HepG2 (cell line): ENCODE results near the gene SERTAD2. TPM values are rescaled to one million over a fixed set of nuclear protein-coding genes. Genes with fewer than 3 reads are reported as not detected.
A peak's percentile ranks its signal among the peaks of the same experiment; 100 is the strongest.

Source experiments
- CEBPG ChIP-seq: IDR thresholded peaks from 2 replicates; pipeline ENCODE4 v1.6.1; 2016
- CENPT ChIP-seq: sonication (generic); formaldehyde crosslinking; IDR thresholded peaks from 2 replicates; pipeline ENCODE4 v1.8.0; 2022; ENCODE audit warnings: low read depth, mild to moderate bottlenecking, moderate library complexity, missing genetic modification reagents
- HOXA3 ChIP-seq: sonication (generic); formaldehyde crosslinking; IDR thresholded peaks from 2 replicates; pipeline ENCODE4 v1.5.0; 2020; ENCODE audit warnings: missing genetic modification reagents
- HOXD1 ChIP-seq: sonication (generic); formaldehyde crosslinking; IDR thresholded peaks from 2 replicates; pipeline ENCODE4 v1.5.0; 2020; ENCODE audit warnings: missing genetic modification reagents
- KLF11 ChIP-seq: IDR thresholded peaks from 2 replicates; pipeline ENCODE4 v1.6.1; 2016; ENCODE audit warnings: missing compliant biosample characterization
- MAZ ChIP-seq, 2 experiments: sonication (generic) in 1 of 2; formaldehyde crosslinking in 1 of 2; IDR thresholded peaks; 2 replicates each; pipeline versions ENCODE4 v1.5.0 to v1.6.1; 2012 to 2020; ENCODE audit warnings: low read depth in 2 of 2, mild to moderate bottlenecking in 2 of 2, borderline replicate concordance in 1 of 2, improper control_type of control experiment in 1 of 2, low read length in 1 of 2, missing genetic modification reagents in 1 of 2, moderate library complexity in 1 of 2
- MTF1 ChIP-seq: sonication (generic); formaldehyde crosslinking; IDR thresholded peaks from 2 replicates; pipeline ENCODE4 v1.5.0; 2020; ENCODE audit warnings: missing genetic modification reagents
- NFE2 ChIP-seq: sonication (generic); formaldehyde crosslinking; IDR thresholded peaks from 2 replicates; pipeline ENCODE4 v1.4.0; 2020; ENCODE audit warnings: missing genetic modification reagents
- RBM22 ChIP-seq: fragments of 200-400 bp; formaldehyde crosslinking; optimal IDR thresholded peaks from 2 replicates; pipeline ENCODE3; 2017; ENCODE audit warnings: mild to moderate bottlenecking, low read length, moderate library complexity
- SALL2 ChIP-seq: sonication (generic); formaldehyde crosslinking; IDR thresholded peaks from 2 replicates; pipeline ENCODE4 v1.8.1; 2023; ENCODE audit warnings: mild to moderate bottlenecking, missing genetic modification reagents, inconsistent platforms
- SIX1 ChIP-seq: sonication (generic); formaldehyde crosslinking; IDR thresholded peaks from 2 replicates; pipeline ENCODE4 v1.4.0; 2020; ENCODE audit warnings: missing genetic modification reagents, borderline replicate concordance
- TAF15 ChIP-seq: fragments of 200-400 bp; formaldehyde crosslinking; IDR thresholded peaks from one replicate; pipeline ENCODE4 v1.6.1; 2018; ENCODE audit warnings: mild to moderate bottlenecking, low read depth, low read length; ENCODE audit not compliant: poor library complexity, severe bottlenecking
- YEATS2 ChIP-seq: sonication (generic); formaldehyde crosslinking; IDR thresholded peaks from 2 replicates; pipeline ENCODE4 v1.4.0; 2020; ENCODE audit warnings: missing genetic modification reagents, borderline replicate concordance
- ZNF333 ChIP-seq: sonication (generic); formaldehyde crosslinking; IDR thresholded peaks from 2 replicates; pipeline ENCODE4 v1.4.0; 2020; ENCODE audit warnings: mild to moderate bottlenecking, missing genetic modification reagents, borderline replicate concordance
- ZNF34 ChIP-seq: sonication (generic); formaldehyde crosslinking; IDR thresholded peaks from 2 replicates; pipeline ENCODE4 v1.4.0; 2020; ENCODE audit warnings: mild to moderate bottlenecking, missing genetic modification reagents, borderline replicate concordance
- ZNF501 ChIP-seq: sonication (generic); formaldehyde crosslinking; IDR thresholded peaks from 2 replicates; pipeline ENCODE4 v1.5.1; 2020; ENCODE audit warnings: mild to moderate bottlenecking, moderate library complexity, missing genetic modification reagents
- ZNF746 ChIP-seq: sonication (generic); formaldehyde crosslinking; IDR thresholded peaks from 2 replicates; pipeline ENCODE4 v1.8.0; 2022; ENCODE audit warnings: mild to moderate bottlenecking, missing genetic modification reagents
- polyA plus RNA-seq, 8 experiments: library from polyadenylated mRNA; depleted of rRNA in 3 of 8; stranded (reverse) in 7 of 8; unstranded in 1 of 8; fragments of >200 nt; fragmentation: Illumina TruSeq in 4 of 8; extraction: Trizol in 4 of 8; gene quantifications; 2 replicates each; pipeline versions ENCODE4 v1.2.1 to v1.2.3, GENCODE V29; 2011 to 2016; ENCODE audit warnings: low read depth in 4 of 8, missing spikeins in 1 of 8, mixed read lengths in 1 of 8; ENCODE audit not compliant: insufficient read depth in 1 of 8
- total RNA-seq, 5 experiments: library from RNA; depleted of rRNA; stranded (reverse); fragments of >200 nt; fragmentation: Illumina TruSeq; extraction: Trizol; gene quantifications; 2 replicates each; pipeline ENCODE4 v1.2.3, GENCODE V29; 2016; ENCODE audit warnings: low read depth in 1 of 5
- TF ChIP-seq, protein P1 (sequence below): sonication (generic); formaldehyde crosslinking; IDR thresholded peaks from 2 replicates; pipeline ENCODE4 v1.5.0; 2020; ENCODE audit warnings: mild to moderate bottlenecking, missing genetic modification reagents
- TF ChIP-seq, protein P2 (sequence below), 2 experiments: fragments of 450-650 bp in 1 of 2; sonication (generic) in 1 of 2; formaldehyde crosslinking; IDR thresholded peaks; 2 replicates each; pipeline versions ENCODE4 v1.5.0 to v1.8.0; 2020 to 2022; ENCODE audit warnings: mild to moderate bottlenecking in 1 of 2, missing genetic modification reagents in 1 of 2
- TF ChIP-seq, protein P3 (sequence below): sonication (generic); formaldehyde crosslinking; IDR thresholded peaks from 2 replicates; pipeline ENCODE4 v1.8.1; 2022; ENCODE audit warnings: mild to moderate bottlenecking, missing genetic modification reagents
- TF ChIP-seq, protein P4 (sequence below): sonication (generic); formaldehyde crosslinking; IDR thresholded peaks from 2 replicates; pipeline ENCODE4 v1.8.0; 2022; ENCODE audit warnings: missing genetic modification reagents, low read depth, mild to moderate bottlenecking, borderline replicate concordance
- TF ChIP-seq, protein P5 (sequence below): sonication (generic); formaldehyde crosslinking; IDR thresholded peaks from 2 replicates; pipeline ENCODE4 v1.8.1; 2023; ENCODE audit warnings: missing genetic modification reagents, mild to moderate bottlenecking, borderline replicate concordance
- TF ChIP-seq, protein P6 (sequence below): sonication (generic); formaldehyde crosslinking; IDR thresholded peaks from 2 replicates; pipeline ENCODE4 v1.5.0; 2020; ENCODE audit warnings: missing genetic modification reagents

SERTAD2 gene
- total and polyA plus RNA-seq, 2 of the 13 experiments (the other 11 are each of a cell fraction or from before 2014, with no cell fraction given), result 6.7 to 22.6 TPM

DNA sequence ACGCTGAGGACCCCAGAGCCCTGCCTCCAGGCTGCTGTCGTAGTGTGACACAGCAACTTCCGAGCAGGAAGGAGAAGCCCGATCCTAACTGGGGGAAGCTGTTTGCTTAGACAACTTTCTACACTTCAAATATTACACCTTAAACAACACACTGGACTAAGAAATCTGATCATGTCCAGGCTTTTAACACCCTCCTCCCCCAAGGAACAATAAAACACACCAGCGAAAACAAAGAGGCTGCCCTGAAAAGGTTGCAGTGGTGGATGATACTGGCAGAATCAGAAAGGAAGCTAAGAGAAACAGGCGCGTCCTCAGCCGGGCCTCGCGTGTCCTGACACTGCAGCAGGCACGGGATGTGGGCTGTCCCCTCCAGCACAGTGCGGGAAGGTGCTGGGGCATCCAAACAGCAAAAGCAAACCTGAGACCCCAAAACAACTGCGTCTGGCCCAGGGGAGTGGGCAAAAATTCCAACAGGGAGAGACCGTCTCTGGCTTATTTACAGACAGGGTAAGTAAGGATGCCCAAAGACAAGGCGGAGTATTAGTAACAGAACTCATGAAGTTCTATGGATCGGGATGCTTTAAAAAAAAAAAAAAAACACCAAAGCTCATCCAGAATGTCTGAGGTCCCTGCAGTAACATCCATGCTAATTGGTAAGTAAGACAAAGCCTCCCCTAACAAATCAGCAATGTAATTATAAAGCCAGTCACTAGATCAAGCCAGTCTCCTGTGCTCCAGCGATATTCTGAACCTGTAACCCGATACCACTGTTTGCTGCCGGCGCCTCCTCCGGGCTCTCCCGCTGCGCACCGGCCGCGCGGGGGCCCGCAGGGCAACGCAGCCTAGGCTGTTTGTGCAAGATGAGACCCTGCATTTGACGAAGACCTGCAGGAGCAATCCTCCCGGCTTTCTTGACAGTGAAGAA lies 9.0 kb downstream of the SERTAD2 start (continued):
- TF ChIP-seq, protein P1, sequence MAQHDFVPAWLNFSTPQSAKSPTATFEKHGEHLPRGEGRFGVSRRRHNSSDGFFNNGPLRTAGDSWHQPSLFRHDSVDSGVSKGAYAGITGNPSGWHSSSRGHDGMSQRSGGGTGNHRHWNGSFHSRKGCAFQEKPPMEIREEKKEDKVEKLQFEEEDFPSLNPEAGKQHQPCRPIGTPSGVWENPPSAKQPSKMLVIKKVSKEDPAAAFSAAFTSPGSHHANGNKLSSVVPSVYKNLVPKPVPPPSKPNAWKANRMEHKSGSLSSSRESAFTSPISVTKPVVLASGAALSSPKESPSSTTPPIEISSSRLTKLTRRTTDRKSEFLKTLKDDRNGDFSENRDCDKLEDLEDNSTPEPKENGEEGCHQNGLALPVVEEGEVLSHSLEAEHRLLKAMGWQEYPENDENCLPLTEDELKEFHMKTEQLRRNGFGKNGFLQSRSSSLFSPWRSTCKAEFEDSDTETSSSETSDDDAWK, result no peak
- no peak for TF ChIP-seq CENPT
- no peak for TF ChIP-seq MTF1
- TF ChIP-seq, protein P2, sequence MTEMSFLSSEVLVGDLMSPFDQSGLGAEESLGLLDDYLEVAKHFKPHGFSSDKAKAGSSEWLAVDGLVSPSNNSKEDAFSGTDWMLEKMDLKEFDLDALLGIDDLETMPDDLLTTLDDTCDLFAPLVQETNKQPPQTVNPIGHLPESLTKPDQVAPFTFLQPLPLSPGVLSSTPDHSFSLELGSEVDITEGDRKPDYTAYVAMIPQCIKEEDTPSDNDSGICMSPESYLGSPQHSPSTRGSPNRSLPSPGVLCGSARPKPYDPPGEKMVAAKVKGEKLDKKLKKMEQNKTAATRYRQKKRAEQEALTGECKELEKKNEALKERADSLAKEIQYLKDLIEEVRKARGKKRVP (CRISPR knock-in tag; IDR thresholded peaks at IDR 0.05), result no peak
- TF ChIP-seq KLF11, result 0 out of 2 replicates have a peak, but pooled peaks have one; percentile 43
- TF ChIP-seq, protein P3, sequence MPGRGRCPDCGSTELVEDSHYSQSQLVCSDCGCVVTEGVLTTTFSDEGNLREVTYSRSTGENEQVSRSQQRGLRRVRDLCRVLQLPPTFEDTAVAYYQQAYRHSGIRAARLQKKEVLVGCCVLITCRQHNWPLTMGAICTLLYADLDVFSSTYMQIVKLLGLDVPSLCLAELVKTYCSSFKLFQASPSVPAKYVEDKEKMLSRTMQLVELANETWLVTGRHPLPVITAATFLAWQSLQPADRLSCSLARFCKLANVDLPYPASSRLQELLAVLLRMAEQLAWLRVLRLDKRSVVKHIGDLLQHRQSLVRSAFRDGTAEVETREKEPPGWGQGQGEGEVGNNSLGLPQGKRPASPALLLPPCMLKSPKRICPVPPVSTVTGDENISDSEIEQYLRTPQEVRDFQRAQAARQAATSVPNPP, result no peak
- TF ChIP-seq RBM22, result no peak
- TF ChIP-seq TAF15, result no peak
- 0 out of 2 replicates have a peak, but pooled peaks have one; percentile 51 for TF ChIP-seq ZNF501 (CRISPR knock-in tag)
- TF ChIP-seq, protein P4, sequence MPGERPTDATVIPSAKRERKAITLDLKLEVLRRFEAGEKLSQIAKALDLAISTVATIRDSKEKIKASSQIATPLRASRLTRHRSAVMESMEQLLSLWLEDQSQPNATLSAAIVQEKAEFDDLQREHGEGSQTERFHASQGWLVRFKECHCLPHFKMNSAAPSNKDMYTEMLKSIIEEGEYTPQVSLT (CRISPR knock-in tag), result no peak
- TF ChIP-seq ZNF333 (CRISPR knock-in tag), result 0 out of 2 replicates have a peak, but pooled peaks have one; percentile 35
- no peak for TF ChIP-seq ZNF746 (CRISPR knock-in tag)
- TF ChIP-seq YEATS2 (CRISPR knock-in tag), result 0 out of 2 replicates have a peak, but pooled peaks have one; percentile 40
- TF ChIP-seq, protein P5, sequence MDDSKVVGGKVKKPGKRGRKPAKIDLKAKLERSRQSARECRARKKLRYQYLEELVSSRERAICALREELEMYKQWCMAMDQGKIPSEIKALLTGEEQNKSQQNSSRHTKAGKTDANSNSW (CRISPR knock-in tag), result no peak
- peak; percentile 99 for TF ChIP-seq SIX1
- TF ChIP-seq HOXD1 (CRISPR knock-in tag), result no peak
- TF ChIP-seq SALL2 (CRISPR knock-in tag), result no peak
- peak; percentile 63; the same call in 1 of the 2 replicates for TF ChIP-seq HOXA3
- 0 out of 2 replicates have a peak, but pooled peaks have one; percentile 30 for TF ChIP-seq MAZ (IDR thresholded peaks at IDR 0.05; ENCODE audit: borderline replicate concordance, low read depth, low read length)
- peak; percentile 29; the same call in 1 of the 2 replicates for TF ChIP-seq MAZ (CRISPR knock-in tag; IDR thresholded peaks at IDR 0.05; ENCODE audit: low read depth)
- peak; percentile 39 for TF ChIP-seq CEBPG (CRISPR knock-in tag)
- TF ChIP-seq, protein P6, sequence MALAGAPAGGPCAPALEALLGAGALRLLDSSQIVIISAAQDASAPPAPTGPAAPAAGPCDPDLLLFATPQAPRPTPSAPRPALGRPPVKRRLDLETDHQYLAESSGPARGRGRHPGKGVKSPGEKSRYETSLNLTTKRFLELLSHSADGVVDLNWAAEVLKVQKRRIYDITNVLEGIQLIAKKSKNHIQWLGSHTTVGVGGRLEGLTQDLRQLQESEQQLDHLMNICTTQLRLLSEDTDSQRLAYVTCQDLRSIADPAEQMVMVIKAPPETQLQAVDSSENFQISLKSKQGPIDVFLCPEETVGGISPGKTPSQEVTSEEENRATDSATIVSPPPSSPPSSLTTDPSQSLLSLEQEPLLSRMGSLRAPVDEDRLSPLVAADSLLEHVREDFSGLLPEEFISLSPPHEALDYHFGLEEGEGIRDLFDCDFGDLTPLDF (CRISPR knock-in tag), result 0 out of 2 replicates have a peak, but pooled peaks have one; percentile 38
- TF ChIP-seq NFE2 (CRISPR knock-in tag), result peak; percentile 65; the same call in 1 of the 2 replicates
- TF ChIP-seq ZNF34 (CRISPR knock-in tag), result no peak
